CD14-positive monocyte (primary cell): ENCODE measurements around the gene ATP5PO. TPM values are rescaled to one million over a fixed set of nuclear protein-coding genes. Genes with fewer than 3 reads are reported as not detected.

ENCODE experiments used
- DNase-seq, 3 donors: peaks; one replicate each; pipeline ENCODE4 v3.0.0-alpha.2; 2011 to 2022
- H2AFZ ChIP-seq: 2 replicates; pipeline ENCODE4 v1.6.0; 2012; ENCODE audit warnings: mild to moderate bottlenecking, low read depth, low read length, inconsistent platforms; ENCODE audit not compliant: insufficient read depth, poor library complexity, severe bottlenecking
- H3K27ac ChIP-seq, 2 donors: 1 replicate in 1 of 2; 2 replicates in 1 of 2; pipeline ENCODE4 v1.5.1; 2012 to 2013; ENCODE audit warnings: low read length in 2 of 2, control low read depth in 1 of 2, inconsistent platforms in 1 of 2, low read depth in 1 of 2, mild to moderate bottlenecking in 1 of 2
- H3K27me3 ChIP-seq, 2 donors: one replicate each; pipeline versions ENCODE4 v1.6.0 to v1.6.1; 2011 to 2013; ENCODE audit warnings: low read length in 2 of 2; ENCODE audit not compliant: control insufficient read depth in 2 of 2, insufficient read depth in 2 of 2
- H3K36me3 ChIP-seq, 2 donors: replicated peaks in 1 of 2; 1 replicate in 1 of 2; 2 replicates in 1 of 2; pipeline versions ENCODE4 v1.5.1 to v1.6.1; 2012 to 2013; ENCODE audit warnings: low read length in 2 of 2, control low read depth in 1 of 2, inconsistent platforms in 1 of 2, mild to moderate bottlenecking in 1 of 2; ENCODE audit not compliant: insufficient read depth in 2 of 2, control insufficient read depth in 1 of 2
- H3K4me1 ChIP-seq, 2 donors: 1 replicate in 1 of 2; 2 replicates in 1 of 2; pipeline versions ENCODE4 v1.5.1 to v1.6.1; 2012 to 2013; ENCODE audit warnings: low read length in 2 of 2, control low read depth in 1 of 2, inconsistent platforms in 1 of 2, mild to moderate bottlenecking in 1 of 2, moderate library complexity in 1 of 2; ENCODE audit not compliant: insufficient read depth in 2 of 2, control insufficient read depth in 1 of 2
- H3K4me2 ChIP-seq: replicated peaks from 2 replicates; pipeline ENCODE3; 2012; ENCODE audit warnings: low read length, moderate library complexity, mild to moderate bottlenecking; ENCODE audit not compliant: poor library complexity, severe bottlenecking; ENCODE audit errors: extremely low read depth
- H3K4me3 ChIP-seq, 3 experiments: fragments of 200-600 bp in 1 of 3; sonication (generic) in 1 of 3; replicated peaks in 1 of 3; 1 replicate in 2 of 3; 2 replicates in 1 of 3; pipeline ENCODE4 v1.5.1; 2011 to 2013; ENCODE audit warnings: low read length in 3 of 3, mild to moderate bottlenecking in 3 of 3, control low read depth in 2 of 3, low read depth in 2 of 3, inconsistent platforms in 1 of 3, moderate library complexity in 1 of 3
- H3K79me2 ChIP-seq: 2 replicates; pipeline ENCODE4 v1.6.0; 2012; ENCODE audit warnings: mild to moderate bottlenecking, control low read depth, inconsistent platforms, low read length, moderate library complexity; ENCODE audit not compliant: insufficient read depth
- H3K9ac ChIP-seq: 2 replicates; pipeline ENCODE4 v1.6.0; 2017; ENCODE audit warnings: low read length, mild to moderate bottlenecking; ENCODE audit not compliant: insufficient read depth, poor library complexity, severe bottlenecking
- H3K9me3 ChIP-seq, 2 donors: replicated peaks in 1 of 2; 1 replicate in 1 of 2; 2 replicates in 1 of 2; pipeline versions ENCODE4 v1.5.1 to v1.6.1; 2012 to 2013; ENCODE audit warnings: low read length in 2 of 2, control low read depth in 1 of 2; ENCODE audit not compliant: control insufficient read depth in 1 of 2, insufficient read depth in 1 of 2
- H4K20me1 ChIP-seq: 2 replicates; pipeline ENCODE4 v1.6.0; 2012; ENCODE audit warnings: mild to moderate bottlenecking, low read length, control low read depth, moderate library complexity; ENCODE audit not compliant: insufficient read depth
- H3K27ac Mint-ChIP-seq, 7 donors: one replicate each; pipeline ENCODE4 v1.8.0; 2020; ENCODE audit warnings: mild to moderate bottlenecking in 7 of 7, mixed read lengths in 7 of 7, moderate library complexity in 6 of 7, inconsistent platforms in 2 of 7
- H3K27me3 Mint-ChIP-seq, 3 donors: one replicate each; pipeline ENCODE4 v1.8.0; 2021 to 2022; ENCODE audit warnings: low read depth in 3 of 3, mild to moderate bottlenecking in 3 of 3, mixed read lengths in 3 of 3, moderate library complexity in 3 of 3, inconsistent platforms in 1 of 3
- H3K36me3 Mint-ChIP-seq, 2 donors: one replicate each; pipeline ENCODE4 v1.8.0; 2020; ENCODE audit warnings: mixed read lengths in 2 of 2, inconsistent platforms in 1 of 2, mild to moderate bottlenecking in 1 of 2
- H3K4me1 Mint-ChIP-seq: one replicate; pipeline ENCODE4 v1.8.0; 2020; ENCODE audit warnings: mild to moderate bottlenecking, mixed read lengths
- H3K4me3 Mint-ChIP-seq, 2 donors: one replicate each; pipeline ENCODE4 v1.8.0; 2020; ENCODE audit warnings: mild to moderate bottlenecking in 2 of 2, mixed read lengths in 2 of 2, moderate library complexity in 1 of 2
- H3K9me3 Mint-ChIP-seq, 7 donors: one replicate each; pipeline ENCODE4 v1.8.0; 2020 to 2022; ENCODE audit warnings: mixed read lengths in 7 of 7, mild to moderate bottlenecking in 6 of 7, moderate library complexity in 6 of 7, inconsistent platforms in 2 of 7
- WGBS: methylation state at CpG from one replicate; pipeline ENCODE4 v1.1.5; 2013; ENCODE audit warnings: missing lambda C conversion rate; ENCODE audit not compliant: insufficient coverage; 5-methylcytosine and 5-hydroxymethylcytosine counted together
- intact Hi-C, 2 donors: fragments of 100-400 bp; cut with micrococcal nuclease; formaldehyde crosslinking; loops; one replicate each; pipeline versions ENCODE4 v1.15.0 to v1.15.1; 2023
- polyA plus RNA-seq, 3 donors: library from polyadenylated mRNA; depleted of rRNA in 1 of 3; unstranded in 2 of 3; stranded (reverse) in 1 of 3; fragments of 300-500 nt in 2 of 3; fragments of >200 nt in 1 of 3; fragmentation: Illumina TruSeq in 2 of 3; gene quantifications; 1 replicate in 2 of 3; 2 replicates in 1 of 3; pipeline ENCODE4 v1.2.3, GENCODE V29; 2012 to 2021
- TF ChIP-seq, protein P1 (sequence below): fragments of 200-600 bp; IDR thresholded peaks from one replicate; pipeline ENCODE4 v1.8.0; 2022; ENCODE audit warnings: antibody characterized with exemption, mild to moderate bottlenecking

ATP5PO gene
- polyA plus RNA-seq, 3 donors, result 153 to 397 (median 393) TPM

GRCh38 chr21:33961061-33961460, 45.5 kb upstream of the ATP5PO start:
- Histone ChIP-seq H3K4me3 (no peak overlapping the region), H3K79me2 (no peaks in the 10 kb centered on the region), H3K9me3 (peaks cover 7 to 18% of the 10 kb centered on the region in 2 donors), H3K4me2 (no peak overlapping the region), H3K36me3 (no peaks in the 10 kb centered on the region), H3K4me1 (no peaks in the 10 kb centered on the region), H3K27ac (no peak overlapping the region), H3K9ac (no peak overlapping the region), H4K20me1 (no peaks in the 10 kb centered on the region), H2AFZ (no peak overlapping the region), H3K27me3 (no peaks in the 10 kb centered on the region)
- DNase-seq, result no peak
- intact Hi-C loops, result no loop called here
- Mint-ChIP-seq H3K4me3 (no peak overlapping the region), H3K27ac (no peak overlapping the region), H3K27me3 (peaks cover 2 to 8% (median 2%) of the 10 kb centered on the region in 3 donors), H3K9me3 (peaks cover 11 to 23% (median 16%) of the 10 kb centered on the region in 7 donors), H3K36me3 (peaks cover 2% of the 10 kb centered on the region in 2 donors), H3K4me1 (no peaks in the 10 kb centered on the region)
- TF ChIP-seq, protein P1, sequence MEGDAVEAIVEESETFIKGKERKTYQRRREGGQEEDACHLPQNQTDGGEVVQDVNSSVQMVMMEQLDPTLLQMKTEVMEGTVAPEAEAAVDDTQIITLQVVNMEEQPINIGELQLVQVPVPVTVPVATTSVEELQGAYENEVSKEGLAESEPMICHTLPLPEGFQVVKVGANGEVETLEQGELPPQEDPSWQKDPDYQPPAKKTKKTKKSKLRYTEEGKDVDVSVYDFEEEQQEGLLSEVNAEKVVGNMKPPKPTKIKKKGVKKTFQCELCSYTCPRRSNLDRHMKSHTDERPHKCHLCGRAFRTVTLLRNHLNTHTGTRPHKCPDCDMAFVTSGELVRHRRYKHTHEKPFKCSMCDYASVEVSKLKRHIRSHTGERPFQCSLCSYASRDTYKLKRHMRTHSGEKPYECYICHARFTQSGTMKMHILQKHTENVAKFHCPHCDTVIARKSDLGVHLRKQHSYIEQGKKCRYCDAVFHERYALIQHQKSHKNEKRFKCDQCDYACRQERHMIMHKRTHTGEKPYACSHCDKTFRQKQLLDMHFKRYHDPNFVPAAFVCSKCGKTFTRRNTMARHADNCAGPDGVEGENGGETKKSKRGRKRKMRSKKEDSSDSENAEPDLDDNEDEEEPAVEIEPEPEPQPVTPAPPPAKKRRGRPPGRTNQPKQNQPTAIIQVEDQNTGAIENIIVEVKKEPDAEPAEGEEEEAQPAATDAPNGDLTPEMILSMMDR, result no peak
- WGBS, result 0% methylated on average over 1 of the region's 6 CpGs

- Histone ChIP-seq H3K27me3 (no peaks in the 10 kb centered on the region), H3K9ac (no peak overlapping the region), H3K4me2 (no peak overlapping the region), H3K9me3 (peaks cover 7 to 18% of the 10 kb centered on the region in 2 donors), H2AFZ (no peak overlapping the region), H3K79me2 (no peaks in the 10 kb centered on the region), H3K36me3 (no peaks in the 10 kb centered on the region), H3K4me1 (no peaks in the 10 kb centered on the region), H3K27ac (no peak overlapping the region), H4K20me1 (no peaks in the 10 kb centered on the region), H3K4me3 (no peak overlapping the region)
- Mint-ChIP-seq H3K36me3 (peaks cover 2% of the 10 kb centered on the region in 2 donors), H3K9me3 (peaks cover 11 to 23% (median 16%) of the 10 kb centered on the region in 7 donors), H3K27ac (no peak overlapping the region), H3K4me1 (peaks cover 1% of the 10 kb centered on the region), H3K27me3 (peaks cover 2 to 8% (median 2%) of the 10 kb centered on the region in 3 donors), H3K4me3 (no peak overlapping the region)
- TF ChIP-seq, protein P1, result no peak
- intact Hi-C loops, result no loop called here
- no peak for DNase-seq
These were observed 44.1 kb upstream of the ATP5PO start for GRCh38 chr21:33959680-33960079.
